Osteoblast (primary cell): ENCODE results near the gene ECEL1. TPM values are rescaled to one million over a fixed set of nuclear protein-coding genes. Genes with fewer than 3 reads are reported as not detected.
"Not testable (repeated sequence)": the region's sequence is repeated elsewhere in the genome, so short reads cannot be mapped to it uniquely, and the experiment has no call there.

Experiments
- DNase-seq: peaks from one replicate; pipeline ENCODE4 v3.0.0; 2011; ENCODE audit warnings: low spot score, mixed read lengths; ENCODE audit not compliant: insufficient read length; ENCODE audit errors: missing footprints
- H2AFZ ChIP-seq: 2 replicates; pipeline ENCODE4 v1.6.0; 2011; ENCODE audit warnings: mild to moderate bottlenecking, low read length
- H3K27ac ChIP-seq: 2 replicates; pipeline ENCODE4 v1.5.1; 2011; ENCODE audit warnings: mild to moderate bottlenecking, low read depth, low read length, moderate library complexity
- H3K27me3 ChIP-seq: 2 replicates; pipeline ENCODE4 v1.6.0; 2012; ENCODE audit warnings: mild to moderate bottlenecking, control low read depth, inconsistent platforms, low read length, moderate library complexity; ENCODE audit not compliant: insufficient read depth
- H3K36me3 ChIP-seq: 2 replicates; pipeline ENCODE4 v1.5.1; 2011; ENCODE audit warnings: mild to moderate bottlenecking, low read length, control low read depth, moderate library complexity; ENCODE audit not compliant: insufficient read depth
- H3K4me1 ChIP-seq: 2 replicates; pipeline ENCODE4 v1.5.1; 2011; ENCODE audit warnings: mild to moderate bottlenecking, low read length, control low read depth, moderate library complexity; ENCODE audit not compliant: insufficient read depth
- H3K4me2 ChIP-seq: 2 replicates; pipeline ENCODE4 v1.6.0; 2011; ENCODE audit warnings: mild to moderate bottlenecking, low read length; ENCODE audit not compliant: insufficient read depth
- H3K4me3 ChIP-seq: fragments of 200-600 bp; sonication (generic); 3 replicates; pipeline ENCODE4 v1.5.1; 2012; ENCODE audit warnings: mild to moderate bottlenecking, low read length, inconsistent platforms; ENCODE audit not compliant: insufficient read depth
- H3K79me2 ChIP-seq: 2 replicates; pipeline ENCODE4 v1.6.0; 2012; ENCODE audit warnings: mild to moderate bottlenecking, low read length, control low read depth, inconsistent platforms; ENCODE audit not compliant: insufficient read depth
- H3K9me3 ChIP-seq: 2 replicates; pipeline ENCODE4 v1.5.1; 2011; ENCODE audit warnings: low read depth, low read length, control low read depth
- H4K20me1 ChIP-seq: 2 replicates; pipeline ENCODE4 v1.6.0; 2012; ENCODE audit warnings: mild to moderate bottlenecking, low read length, control low read depth; ENCODE audit not compliant: insufficient read depth
- total RNA-seq: library from RNA; depleted of rRNA; stranded (reverse); fragments of >200 nt; gene quantifications from 2 replicates; pipeline ENCODE4 v1.2.3, GENCODE V29; 2012
- TF ChIP-seq, protein P1 (sequence below): IDR thresholded peaks from 2 replicates; pipeline ENCODE4 v1.5.1; 2011; ENCODE audit warnings: mild to moderate bottlenecking, low read depth, low read length, moderate library complexity; ENCODE audit errors: extremely low read depth

The ECEL1 gene
- total RNA-seq, 1 donor = not detected

DNA sequence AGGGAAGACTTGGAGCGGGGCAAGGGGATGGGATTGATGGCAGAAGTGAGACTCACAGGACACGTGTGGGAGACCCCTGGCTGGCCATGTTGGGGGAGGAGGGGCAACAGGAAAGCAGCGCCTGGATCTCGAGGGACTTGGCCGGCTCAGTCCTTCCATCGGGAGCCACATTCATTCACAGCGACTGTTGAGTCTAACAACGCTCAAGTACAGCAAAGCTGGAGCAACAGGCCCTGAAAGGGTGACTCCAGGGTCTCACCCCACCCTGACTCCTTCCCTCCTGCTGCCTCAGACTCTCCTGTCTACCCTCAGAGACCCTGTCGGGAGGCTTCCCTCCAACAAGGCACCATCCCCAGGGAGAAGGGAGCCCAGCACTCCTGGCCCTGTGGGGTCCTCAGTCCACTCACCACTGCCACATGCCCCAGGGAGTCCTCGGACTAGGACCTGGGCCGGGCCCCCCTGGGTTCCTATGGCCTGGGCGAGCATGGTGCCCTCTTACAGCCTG is 46.4 kb downstream of the ECEL1 start:
- Histone ChIP-seq H3K36me3 (no peaks in the 10 kb centered on the region), H3K79me2 (no peaks in the 10 kb centered on the region), H3K9me3 (no peaks in the 10 kb centered on the region), H3K4me3 (no peak overlapping the region), H3K4me2 (no peak overlapping the region), H2AFZ (no peak overlapping the region), H3K27ac (no peak overlapping the region), H4K20me1 (no peaks in the 10 kb centered on the region), H3K4me1 (no peaks in the 10 kb centered on the region), H3K27me3 (peaks cover 8% of the 10 kb centered on the region)
- TF ChIP-seq, protein P1, sequence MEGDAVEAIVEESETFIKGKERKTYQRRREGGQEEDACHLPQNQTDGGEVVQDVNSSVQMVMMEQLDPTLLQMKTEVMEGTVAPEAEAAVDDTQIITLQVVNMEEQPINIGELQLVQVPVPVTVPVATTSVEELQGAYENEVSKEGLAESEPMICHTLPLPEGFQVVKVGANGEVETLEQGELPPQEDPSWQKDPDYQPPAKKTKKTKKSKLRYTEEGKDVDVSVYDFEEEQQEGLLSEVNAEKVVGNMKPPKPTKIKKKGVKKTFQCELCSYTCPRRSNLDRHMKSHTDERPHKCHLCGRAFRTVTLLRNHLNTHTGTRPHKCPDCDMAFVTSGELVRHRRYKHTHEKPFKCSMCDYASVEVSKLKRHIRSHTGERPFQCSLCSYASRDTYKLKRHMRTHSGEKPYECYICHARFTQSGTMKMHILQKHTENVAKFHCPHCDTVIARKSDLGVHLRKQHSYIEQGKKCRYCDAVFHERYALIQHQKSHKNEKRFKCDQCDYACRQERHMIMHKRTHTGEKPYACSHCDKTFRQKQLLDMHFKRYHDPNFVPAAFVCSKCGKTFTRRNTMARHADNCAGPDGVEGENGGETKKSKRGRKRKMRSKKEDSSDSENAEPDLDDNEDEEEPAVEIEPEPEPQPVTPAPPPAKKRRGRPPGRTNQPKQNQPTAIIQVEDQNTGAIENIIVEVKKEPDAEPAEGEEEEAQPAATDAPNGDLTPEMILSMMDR = no peak
- DNase-seq = peak; percentile 62

DNA sequence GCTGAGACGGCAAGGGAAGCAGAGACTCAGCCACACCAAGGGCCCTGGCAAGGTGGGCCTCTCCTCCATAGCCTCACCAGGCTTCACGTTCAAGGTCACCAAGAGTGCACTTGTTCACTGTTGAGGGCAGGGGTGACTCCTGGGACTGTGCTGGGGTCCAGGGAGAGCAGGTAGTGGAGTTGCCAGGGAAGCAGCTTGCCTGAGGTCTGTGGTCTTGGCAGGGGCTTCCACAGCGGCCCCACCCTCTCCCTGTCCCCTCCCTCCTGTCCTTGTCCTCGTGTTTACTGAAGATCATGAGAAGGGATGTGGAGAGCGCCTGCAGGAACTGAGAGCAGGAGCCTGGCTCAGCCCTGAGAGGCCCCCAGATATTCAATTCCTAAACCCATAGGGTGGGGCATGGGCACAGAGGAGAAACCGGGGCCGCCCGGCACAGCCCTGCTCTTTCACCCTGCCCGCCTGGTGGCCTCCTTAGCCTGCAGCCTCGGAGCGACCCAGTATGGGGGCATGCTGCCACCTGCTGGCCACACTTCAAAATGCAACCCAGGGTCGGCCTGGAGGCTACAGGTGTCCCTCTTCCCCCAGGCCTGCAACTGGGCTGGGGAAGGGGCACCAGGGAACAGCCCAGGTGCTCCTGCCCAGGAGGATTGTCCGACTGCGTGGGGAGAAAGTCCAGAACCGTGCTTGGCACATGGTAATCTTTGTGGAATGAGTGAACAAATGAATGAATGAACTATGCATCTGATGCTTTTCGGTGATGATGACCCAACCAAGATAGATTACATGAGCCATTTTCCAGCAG is 47.2 kb downstream of the ECEL1 start:
- not testable (repeated sequence) for H3K4me3 ChIP-seq, H3K27me3 ChIP-seq, H2AFZ ChIP-seq, H3K4me2 ChIP-seq, H3K27ac ChIP-seq, H3K4me1 ChIP-seq, H3K79me2 ChIP-seq, H3K9me3 ChIP-seq, H3K36me3 ChIP-seq, H4K20me1 ChIP-seq
- TF ChIP-seq, protein P1 = peak; percentile 71
- peak; percentile 98 for DNase-seq

DNA sequence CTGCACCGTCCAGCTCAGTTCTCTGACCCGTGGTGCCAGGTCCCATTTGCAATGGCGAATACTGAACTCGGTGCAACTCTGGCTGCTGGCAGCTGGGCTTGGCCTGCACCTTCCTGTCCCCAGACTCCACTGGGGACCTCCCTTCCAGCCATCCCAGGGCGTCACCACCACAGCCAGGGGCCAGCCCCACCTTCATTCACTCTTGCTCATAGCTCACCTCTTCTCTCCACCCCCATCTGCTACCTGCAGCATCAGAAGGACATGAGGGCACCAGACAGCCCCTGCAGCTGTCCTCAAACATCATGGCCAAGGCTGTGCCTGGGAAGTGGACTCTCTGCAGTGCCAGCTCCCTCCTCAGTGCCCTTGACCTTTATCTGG is 47.9 kb downstream of the ECEL1 start:
- H3K27me3 ChIP-seq = peaks cover 8% of the 10 kb centered on the region
- DNase-seq = peak; percentile 43
- no peaks in the 10 kb centered on the region for H3K4me1 ChIP-seq
- H3K4me2 ChIP-seq = no peak overlapping the region
- no peaks in the 10 kb centered on the region for H3K9me3 ChIP-seq
- H3K27ac ChIP-seq = no peak overlapping the region
- H3K4me3 ChIP-seq = no peak overlapping the region
- H3K36me3 ChIP-seq = no peaks in the 10 kb centered on the region
- no peaks in the 10 kb centered on the region for H3K79me2 ChIP-seq
- no peaks in the 10 kb centered on the region for H4K20me1 ChIP-seq
- TF ChIP-seq, protein P1 = peak; percentile 4
- no peak overlapping the region for H2AFZ ChIP-seq

DNA sequence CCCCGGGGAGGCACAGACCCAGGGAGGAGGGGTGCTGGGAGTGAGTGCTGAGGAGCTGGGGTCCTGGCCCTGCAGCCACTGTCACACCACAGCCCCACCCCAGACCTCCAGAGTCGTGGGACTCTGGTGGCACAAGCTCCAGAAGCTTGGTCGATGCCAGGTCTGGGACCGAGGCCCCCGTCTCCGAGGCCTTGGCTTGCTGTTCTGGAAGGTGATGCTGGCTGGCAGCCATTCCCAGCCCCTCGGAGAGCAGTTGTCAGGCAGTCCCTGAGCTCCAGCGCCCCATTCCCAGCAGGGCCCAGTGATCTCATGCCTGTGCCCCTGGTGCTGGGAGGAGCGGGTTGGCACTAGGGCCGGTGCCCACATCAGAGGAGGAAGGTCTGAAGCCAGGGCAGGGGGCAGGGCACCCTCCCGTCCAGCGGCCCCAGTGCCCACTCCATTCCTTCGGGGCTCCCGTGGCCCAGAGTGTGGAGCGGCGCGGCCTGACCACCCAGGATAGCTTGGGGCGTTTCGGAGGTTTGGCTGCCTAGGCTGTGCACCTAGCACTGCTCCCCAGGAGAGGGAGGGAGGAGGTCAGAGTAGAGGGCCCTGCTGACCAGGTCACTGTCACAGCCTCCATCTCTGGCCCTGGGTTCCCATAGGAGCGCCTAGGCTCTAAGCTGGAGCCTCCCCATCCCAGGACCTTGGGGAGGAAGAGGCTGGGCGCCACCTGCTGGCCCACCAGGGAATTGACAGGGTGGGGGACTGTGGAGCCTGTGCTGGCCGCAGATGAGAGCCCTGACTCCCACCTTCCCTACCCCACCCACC is 48.5 kb downstream of the ECEL1 start:
- Histone ChIP-seq H2AFZ (no peak overlapping the region), H3K9me3 (no peaks in the 10 kb centered on the region), H3K27me3 (peaks cover 8% of the 10 kb centered on the region), H3K4me2 (no peak overlapping the region), H3K4me3 (no peak overlapping the region), H3K27ac (no peak overlapping the region), H4K20me1 (no peaks in the 10 kb centered on the region), H3K4me1 (no peaks in the 10 kb centered on the region), H3K36me3 (no peaks in the 10 kb centered on the region), H3K79me2 (no peaks in the 10 kb centered on the region)
- peak; percentile 68 for DNase-seq
- TF ChIP-seq, protein P1 = peak; percentile 19
